ENCODE data around the gene TMOD2.
A peak's percentile ranks its signal among the peaks of the same experiment; 100 is the strongest.

TMOD2 gene

DNA sequence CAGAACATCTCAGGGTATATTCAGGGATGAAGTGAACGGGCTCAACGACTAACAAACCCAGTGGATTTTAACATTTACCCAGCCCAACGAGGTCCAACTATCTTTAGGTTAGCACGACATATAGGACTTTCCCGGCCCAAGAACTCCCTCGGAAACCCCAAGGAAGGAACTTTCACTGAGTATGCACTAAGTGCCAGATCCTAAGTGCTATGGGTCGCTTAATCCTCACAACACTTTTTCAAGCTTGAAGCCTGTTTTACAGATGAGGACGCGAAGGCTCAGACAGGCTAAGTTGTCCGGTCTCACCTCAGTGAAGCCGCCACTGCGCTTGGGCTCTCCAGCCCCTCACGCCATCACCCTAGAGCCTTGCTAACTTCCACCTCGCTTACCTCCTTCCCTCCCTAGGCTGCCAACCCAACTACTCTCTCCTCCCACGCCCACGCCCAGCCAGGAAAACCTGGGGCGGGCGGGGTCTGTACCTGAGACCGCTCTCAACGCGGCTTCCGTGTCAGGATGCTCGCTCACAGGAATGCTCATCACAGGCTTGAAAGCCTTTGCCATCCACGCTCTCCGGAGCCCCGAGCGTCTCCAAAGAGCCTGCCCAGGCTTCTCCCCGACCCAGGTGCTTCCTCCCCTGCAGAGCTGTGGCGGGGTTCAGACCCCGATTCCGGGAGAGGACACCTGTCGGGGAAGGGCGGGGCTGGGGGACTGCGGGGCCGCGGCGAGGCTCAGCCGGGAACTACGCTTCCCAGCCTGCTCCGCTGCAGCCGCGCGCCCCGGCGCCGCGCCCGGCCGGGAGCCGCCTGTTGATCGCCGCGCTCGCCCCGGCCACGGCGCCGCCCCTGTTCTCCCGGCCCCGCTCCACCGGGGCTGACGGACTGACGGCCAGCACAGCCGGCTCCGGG, at the start of gene TMOD2:
TMOD2 (plus strand) TSS at position 806 of the 905 bp plus-strand sequence. CDS start 14,845 bp downstream, outside the sequence.
- peak; percentile 48 to 55 for DNase-seq

DNA sequence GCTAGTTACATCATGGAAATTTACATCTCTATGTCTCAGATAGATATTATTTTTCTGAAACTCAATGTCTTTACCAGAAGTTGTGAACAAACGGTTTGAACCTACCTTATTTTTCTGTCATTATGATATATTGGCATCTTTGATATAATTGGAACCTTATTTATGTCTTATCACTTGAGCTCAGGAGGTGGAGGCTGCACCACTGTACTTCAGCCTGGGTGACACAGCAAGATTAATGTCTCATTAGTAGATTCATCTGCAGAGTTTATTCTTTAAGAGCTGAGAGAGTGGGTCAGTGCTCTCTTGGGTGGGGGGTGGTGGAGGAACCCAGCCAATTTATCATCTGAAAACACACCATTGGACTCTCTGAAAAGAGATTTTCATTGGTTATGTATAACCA, 48.7 kb upstream of the TMOD2 start:
- no peak for DNase-seq

DNA sequence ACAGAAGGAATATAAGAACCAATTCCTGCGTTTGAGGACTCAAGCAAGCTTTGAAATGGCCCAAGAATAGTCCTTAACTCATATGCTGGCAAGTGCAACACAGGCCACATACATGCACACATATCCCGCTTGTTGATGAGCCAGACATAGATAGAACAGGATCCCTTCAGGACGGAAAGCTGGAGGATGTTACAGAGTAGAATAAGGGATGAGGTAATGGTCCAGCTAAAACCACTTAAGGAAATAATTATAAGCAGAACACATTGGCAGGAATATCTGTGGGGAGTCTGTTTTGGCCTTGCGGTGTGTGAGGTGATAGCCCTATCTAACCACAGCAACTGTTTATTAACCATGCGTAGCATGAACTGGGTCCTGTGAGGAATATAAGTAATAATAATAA, 45.1 kb upstream of the TMOD2 start:
- no peak for DNase-seq

GRCh38 chr15:51706926-51707608, 44.3 kb upstream of the TMOD2 start:
- DNase-seq = no peak

DNA sequence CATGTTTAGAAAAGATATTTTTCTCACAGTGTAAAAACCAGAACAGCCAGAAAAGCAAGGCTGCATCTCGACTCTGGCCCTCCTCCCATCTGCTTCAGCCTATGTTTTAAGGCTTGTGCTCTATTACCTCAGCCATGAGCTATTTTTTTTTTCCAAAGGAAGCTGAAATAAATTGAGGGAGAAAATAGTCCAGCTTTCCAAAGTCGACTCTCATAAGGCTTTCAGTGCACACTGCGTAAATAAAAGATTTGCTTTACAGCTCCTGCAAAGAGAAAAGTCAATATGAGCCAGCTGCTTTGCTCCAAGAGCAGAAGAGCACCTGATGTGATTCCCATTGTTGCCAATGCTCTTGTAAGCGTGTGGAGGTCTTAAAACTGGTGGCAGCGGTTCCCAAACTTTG, 43.4 kb upstream of the TMOD2 start:
- DNase-seq = no peak

DNA sequence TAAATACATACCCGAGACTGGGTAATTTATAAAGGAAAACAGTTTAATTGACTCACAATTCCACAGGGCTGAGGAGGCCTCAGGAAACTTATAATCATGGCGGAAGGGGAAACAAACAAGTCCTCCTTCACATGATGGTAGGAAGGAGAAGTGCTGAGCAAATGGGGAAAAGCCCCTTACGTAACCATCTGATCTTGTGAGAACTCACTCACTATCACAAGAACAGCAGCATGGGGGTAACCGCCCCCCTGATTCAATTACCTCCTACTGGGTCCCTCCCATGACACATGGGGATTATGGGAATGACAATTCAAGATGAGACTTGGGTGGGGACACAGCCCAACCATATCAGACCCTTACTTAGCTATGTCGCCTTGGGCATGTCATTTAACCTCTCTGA, 42.4 kb upstream of the TMOD2 start:
- DNase-seq = peak; percentile 72 to 78

DNA sequence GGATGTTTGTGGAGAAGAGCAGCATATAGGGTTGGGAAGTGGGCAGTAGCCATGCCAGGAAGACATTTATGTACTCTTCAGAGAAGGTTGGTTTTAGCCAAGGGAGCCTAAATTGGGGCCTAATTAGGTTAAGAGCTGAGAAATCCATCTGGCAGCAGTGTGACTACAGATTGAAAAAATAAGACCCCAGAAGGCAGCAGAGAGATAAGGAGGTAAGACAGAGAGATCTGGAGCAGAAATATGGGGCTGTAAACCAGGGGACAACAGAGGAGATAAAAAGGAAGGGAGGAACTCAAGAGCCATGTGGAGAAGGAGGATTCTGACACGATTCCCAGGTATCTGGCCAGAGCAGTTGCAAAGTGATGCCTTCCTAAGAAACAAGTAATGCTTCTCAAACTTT, 37.2 kb upstream of the TMOD2 start:
- no peak for DNase-seq

- no peak for DNase-seq
Observed at GRCh38 chr15:51714911-51715310, 36.5 kb upstream of the TMOD2 start.

DNA sequence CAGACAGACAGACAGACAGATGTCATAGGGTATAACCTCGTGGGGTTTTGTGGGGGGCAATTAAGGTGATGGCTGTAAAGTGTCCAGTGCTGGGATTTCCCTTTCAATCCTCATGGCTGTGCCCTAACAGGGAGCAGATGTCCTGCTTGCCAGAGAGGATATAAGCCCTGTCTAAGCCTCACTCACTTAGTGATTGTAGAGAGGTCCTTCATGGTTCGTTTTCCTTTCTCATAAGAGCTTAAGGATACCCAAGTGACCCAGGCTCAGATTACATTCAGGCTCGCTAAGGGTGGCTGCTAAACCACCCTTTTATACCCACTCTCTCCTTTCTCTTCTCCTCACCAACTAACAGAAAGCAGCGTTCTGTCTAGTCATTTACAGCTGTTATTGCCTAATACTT, 33.2 kb upstream of the TMOD2 start:
- no peak for DNase-seq

DNA sequence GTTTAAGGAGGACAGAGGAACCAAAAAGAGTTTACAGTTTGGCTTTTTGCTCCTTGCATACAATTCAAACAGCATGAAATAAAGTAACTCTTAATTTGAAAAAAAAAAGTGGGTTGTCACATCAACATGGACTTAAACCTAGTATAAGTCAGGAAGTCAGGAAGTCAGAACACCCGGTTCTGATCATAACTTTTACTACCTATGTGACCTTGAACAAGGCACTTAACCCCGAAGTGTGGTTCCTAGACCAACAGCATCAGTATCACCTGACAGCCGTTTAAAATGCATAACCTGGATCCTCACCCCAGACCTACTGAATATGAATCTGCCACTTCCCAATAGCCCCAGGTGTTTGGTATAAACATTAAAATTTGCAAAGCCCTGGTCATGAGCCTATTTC, 32.7 kb upstream of the TMOD2 start:
- no peak for DNase-seq

DNA sequence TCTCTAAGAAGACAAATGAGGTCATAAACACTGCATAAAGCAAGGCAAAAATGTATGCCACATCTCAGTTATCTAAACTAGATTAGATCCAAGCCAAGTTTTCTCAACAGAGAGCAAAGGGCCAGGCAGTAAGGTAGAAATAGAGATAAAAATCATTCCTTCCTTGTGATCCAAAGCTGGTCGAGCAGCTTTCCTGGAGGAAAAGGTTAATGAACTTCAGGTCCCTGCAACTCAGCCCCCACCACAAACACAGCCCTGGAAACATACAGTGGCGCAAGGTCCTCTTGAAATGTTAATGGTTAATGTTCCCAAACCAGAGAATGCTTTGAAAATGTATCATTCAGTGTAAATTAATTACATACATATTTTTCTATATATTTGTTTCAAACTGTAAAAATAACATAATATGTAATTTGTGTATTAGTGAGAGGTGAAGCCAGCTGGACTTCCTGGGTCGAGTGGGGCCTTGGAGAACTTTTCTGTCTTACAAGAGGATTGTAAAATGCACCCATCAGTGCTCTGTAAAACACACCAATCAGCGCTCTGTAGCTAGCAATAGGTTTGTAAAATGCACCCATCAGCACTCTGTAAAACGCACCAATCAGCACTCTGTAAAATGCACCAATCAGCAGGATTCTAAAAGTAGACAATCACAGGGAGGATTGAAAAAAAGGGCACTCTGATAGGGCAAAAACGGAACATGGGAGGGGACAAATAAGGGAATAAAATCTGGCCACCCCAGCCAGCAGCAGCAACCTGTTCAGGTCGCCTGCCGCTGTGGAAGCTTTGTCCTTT, 31.0 kb upstream of the TMOD2 start:
- DNase-seq = no peak

- no peak for DNase-seq
Observed at GRCh38 chr15:51721199-51721960, 30.0 kb upstream of the TMOD2 start.

GRCh38 chr15:51724199-51724598, 27.2 kb upstream of the TMOD2 start:
- DNase-seq = no peak

GRCh38 chr15:51724673-51725072, 26.7 kb upstream of the TMOD2 start:
- DNase-seq = no peak

GRCh38 chr15:51726302-51727073, 24.9 kb upstream of the TMOD2 start:
- no peak for DNase-seq

GRCh38 chr15:51727141-51727897, 24.1 kb upstream of the TMOD2 start:
- no peak for DNase-seq

- DNase-seq = peak; percentile 93 to 95
Observed at GRCh38 chr15:51731549-51732267, 19.7 kb upstream of the TMOD2 start.

GRCh38 chr15:51732646-51733045, 18.8 kb upstream of the TMOD2 start:
- DNase-seq = no peak

DNA sequence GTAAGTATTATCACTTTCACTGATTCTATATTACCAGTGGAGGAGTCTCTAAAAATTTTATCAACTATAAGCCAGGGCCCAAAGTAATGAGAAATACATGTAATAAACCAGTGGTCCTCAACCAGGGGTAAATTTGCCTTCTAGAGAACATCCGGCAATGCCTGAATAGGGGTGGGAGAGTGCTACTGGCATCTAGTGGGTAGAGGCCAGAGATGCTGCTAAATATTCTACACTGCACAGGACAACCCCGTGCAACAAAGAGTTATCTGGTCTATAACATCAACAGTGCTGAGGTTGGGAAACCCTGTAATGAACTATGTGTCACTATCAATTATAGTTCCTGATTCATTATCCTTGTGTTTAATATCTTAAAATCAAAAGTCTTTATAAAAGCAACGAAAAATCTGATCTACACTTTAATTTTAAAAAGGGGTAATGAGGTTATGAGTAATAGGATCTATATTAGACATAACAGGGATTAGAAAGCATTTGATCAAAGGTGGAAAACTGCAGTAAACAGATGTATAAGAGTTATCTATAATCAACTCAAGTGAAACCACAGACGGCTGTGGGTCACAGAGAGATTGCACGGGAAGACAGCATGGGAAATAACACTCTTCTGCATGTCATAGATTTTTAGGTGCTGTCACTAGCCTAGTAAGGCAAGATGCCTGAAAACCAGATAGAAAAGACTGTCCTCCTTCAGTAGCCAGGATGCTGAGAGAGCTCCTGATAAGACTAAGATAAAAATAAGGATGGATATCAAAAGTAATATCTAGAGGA, 16.0 kb upstream of the TMOD2 start:
- DNase-seq = peak in 1 of 2 donors; percentile 24

Measured in inflammatory macrophage treated with lipopolysaccharide for 1 hour (primary cell).